ENCODE data around the gene GAS6. TPM values are rescaled to one million over a fixed set of nuclear protein-coding genes. Genes with fewer than 3 reads are reported as not detected.

GAS6 gene
- total RNA-seq, 1 donor from 2014 or later, result 42.9 TPM

DNA sequence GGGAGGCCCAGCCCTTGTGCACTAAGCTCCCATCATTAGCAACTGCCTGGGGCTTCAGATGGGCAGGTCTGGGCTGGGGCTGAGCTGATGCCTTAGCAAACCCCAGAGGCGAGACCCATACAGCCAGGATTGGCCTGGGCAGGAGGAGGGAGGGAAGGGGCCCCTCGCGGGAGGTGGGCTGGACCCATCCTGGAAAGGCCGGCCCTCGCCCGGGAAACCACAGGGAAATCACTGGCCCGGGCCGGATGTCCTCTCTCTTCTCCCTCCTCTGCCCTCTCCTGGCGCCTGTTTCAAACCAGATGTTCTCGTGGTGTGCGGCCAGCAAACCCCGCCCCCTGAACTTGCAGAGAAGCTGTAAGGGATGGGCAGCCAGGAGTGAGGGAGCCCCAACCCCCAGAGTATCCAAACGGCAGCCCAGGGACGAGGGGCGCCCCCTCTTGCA lies 61.8 kb downstream of the GAS6 start:
- Mint-ChIP-seq H3K27me3 (no peaks in the 10 kb centered on the region), H3K4me3 (no peak overlapping the region), H3K36me3 (no peaks in the 10 kb centered on the region), H3K4me1 (ENCODE audit: unreplicated experiment) (no peaks in the 10 kb centered on the region), H3K27ac (no peak overlapping the region), H3K9me3 (no peaks in the 10 kb centered on the region)
- no peak for DNase-seq (ENCODE audit: extremely low spot score, unreplicated experiment)
- TF ChIP-seq, protein P1, sequence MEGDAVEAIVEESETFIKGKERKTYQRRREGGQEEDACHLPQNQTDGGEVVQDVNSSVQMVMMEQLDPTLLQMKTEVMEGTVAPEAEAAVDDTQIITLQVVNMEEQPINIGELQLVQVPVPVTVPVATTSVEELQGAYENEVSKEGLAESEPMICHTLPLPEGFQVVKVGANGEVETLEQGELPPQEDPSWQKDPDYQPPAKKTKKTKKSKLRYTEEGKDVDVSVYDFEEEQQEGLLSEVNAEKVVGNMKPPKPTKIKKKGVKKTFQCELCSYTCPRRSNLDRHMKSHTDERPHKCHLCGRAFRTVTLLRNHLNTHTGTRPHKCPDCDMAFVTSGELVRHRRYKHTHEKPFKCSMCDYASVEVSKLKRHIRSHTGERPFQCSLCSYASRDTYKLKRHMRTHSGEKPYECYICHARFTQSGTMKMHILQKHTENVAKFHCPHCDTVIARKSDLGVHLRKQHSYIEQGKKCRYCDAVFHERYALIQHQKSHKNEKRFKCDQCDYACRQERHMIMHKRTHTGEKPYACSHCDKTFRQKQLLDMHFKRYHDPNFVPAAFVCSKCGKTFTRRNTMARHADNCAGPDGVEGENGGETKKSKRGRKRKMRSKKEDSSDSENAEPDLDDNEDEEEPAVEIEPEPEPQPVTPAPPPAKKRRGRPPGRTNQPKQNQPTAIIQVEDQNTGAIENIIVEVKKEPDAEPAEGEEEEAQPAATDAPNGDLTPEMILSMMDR (conservative IDR thresholded peaks at IDR 0.05), result no peak

DNA sequence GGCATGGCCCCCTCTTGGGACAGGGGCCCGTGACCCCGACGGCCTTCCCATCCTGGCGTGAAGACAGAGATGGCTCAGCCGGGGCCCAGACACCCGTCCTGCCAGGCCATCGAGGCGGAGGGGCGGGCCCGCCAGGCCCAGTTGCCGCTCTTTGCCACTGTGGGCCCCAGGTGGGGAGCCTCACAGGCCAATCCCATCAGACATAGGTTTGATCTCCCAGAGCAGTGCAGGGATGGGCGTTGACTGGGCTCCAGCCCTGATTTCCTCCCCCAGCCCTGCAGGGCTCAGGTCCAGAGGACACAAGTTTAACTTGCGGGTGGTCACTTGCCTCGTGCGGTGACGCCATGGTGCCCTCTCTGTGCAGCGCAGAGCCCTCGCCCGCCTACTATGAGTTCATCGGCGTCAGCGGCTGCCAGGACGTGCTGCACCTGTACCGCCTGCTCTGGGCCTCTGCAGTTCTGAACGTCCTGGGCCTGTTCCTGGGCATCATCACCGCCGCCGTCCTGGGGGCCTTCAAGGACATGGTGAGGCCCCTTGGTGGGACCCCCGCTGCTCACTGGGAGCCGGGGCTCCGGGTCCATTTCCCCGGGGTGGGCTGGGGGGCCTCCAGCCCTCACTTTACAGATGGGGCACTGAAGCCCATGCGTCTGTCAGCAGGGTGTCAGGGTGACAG lies 62.5 kb downstream of the GAS6 start:
- Mint-ChIP-seq H3K4me1 (ENCODE audit: unreplicated experiment) (no peaks in the 10 kb centered on the region), H3K27me3 (no peaks in the 10 kb centered on the region), H3K4me3 (no peak overlapping the region), H3K36me3 (no peaks in the 10 kb centered on the region), H3K27ac (no peak overlapping the region), H3K9me3 (no peaks in the 10 kb centered on the region)
- DNase-seq (ENCODE audit: extremely low spot score, unreplicated experiment), result no peak
- TF ChIP-seq, protein P1 (conservative IDR thresholded peaks at IDR 0.05), result no peak

GRCh38 chr13:113800576-113800926 lies 63.3 kb downstream of the GAS6 start:
- Mint-ChIP-seq H3K9me3 (no peaks in the 10 kb centered on the region), H3K27me3 (no peaks in the 10 kb centered on the region), H3K4me3 (no peak overlapping the region), H3K27ac (no peak overlapping the region), H3K4me1 (ENCODE audit: unreplicated experiment) (no peaks in the 10 kb centered on the region), H3K36me3 (no peaks in the 10 kb centered on the region)
- no peak for DNase-seq (ENCODE audit: extremely low spot score, unreplicated experiment)
- TF ChIP-seq, protein P1 (conservative IDR thresholded peaks at IDR 0.05), result no peak

- Mint-ChIP-seq H3K4me3 (no peak overlapping the region), H3K27ac (no peak overlapping the region), H3K4me1 (ENCODE audit: unreplicated experiment) (no peaks in the 10 kb centered on the region), H3K9me3 (no peaks in the 10 kb centered on the region), H3K36me3 (no peaks in the 10 kb centered on the region), H3K27me3 (no peaks in the 10 kb centered on the region)
- DNase-seq (ENCODE audit: extremely low spot score, unreplicated experiment), result no peak
- TF ChIP-seq, protein P1 (conservative IDR thresholded peaks at IDR 0.05), result no peak
Observed at GRCh38 chr13:113798200-113798811, 65.6 kb downstream of the GAS6 start.

DNA sequence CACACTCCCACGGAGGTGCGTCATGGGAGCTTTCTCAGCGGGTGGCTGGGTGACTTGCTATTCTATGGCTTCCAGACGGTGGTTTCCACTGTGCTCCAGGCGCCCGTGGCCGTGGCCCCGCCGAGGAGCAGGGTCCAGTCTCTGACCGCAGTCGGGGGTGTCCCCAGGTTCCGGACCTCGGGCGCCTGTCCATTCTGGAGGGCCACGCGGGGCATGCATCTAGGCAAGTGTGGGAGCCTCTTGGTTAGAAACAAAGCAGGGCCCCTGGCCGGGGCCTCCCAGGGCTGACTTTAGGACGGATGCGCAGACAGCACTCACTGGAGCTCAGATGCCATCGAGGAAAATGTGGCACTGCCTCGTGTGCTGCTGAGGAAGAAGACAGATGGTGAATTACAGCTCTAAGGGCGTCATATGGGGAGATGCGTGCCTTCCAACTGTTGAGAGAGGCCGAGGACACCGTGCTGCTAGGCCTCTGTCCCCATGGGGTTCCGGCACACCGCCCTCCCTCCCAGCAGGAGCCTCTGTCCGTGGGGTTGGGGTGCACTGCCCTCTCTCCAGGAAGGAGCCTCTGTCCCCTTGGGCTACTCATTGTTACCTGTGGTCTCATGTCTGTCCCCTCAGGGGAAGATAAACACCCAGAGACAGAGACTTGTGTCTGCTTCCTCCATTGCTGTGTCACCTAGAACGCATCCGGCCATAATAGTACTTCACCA lies 66.8 kb downstream of the GAS6 start:
- H3K36me3 Mint-ChIP-seq, result no peaks in the 10 kb centered on the region
- no peaks in the 10 kb centered on the region for H3K27me3 Mint-ChIP-seq
- H3K4me1 Mint-ChIP-seq (ENCODE audit: unreplicated experiment), result no peaks in the 10 kb centered on the region
- no peak overlapping the region for H3K4me3 Mint-ChIP-seq
- no peak for DNase-seq (ENCODE audit: extremely low spot score, unreplicated experiment)
- TF ChIP-seq, protein P1 (conservative IDR thresholded peaks at IDR 0.05), result no peak
- no peaks in the 10 kb centered on the region for H3K9me3 Mint-ChIP-seq
- no peak overlapping the region for H3K27ac Mint-ChIP-seq

All from type B pancreatic cell (in vitro differentiated cells).